Smooth muscle cell (in vitro differentiated cells): ENCODE results near the gene C1orf21. TPM values are rescaled to one million over a fixed set of nuclear protein-coding genes. Genes with fewer than 3 reads are reported as not detected.

ENCODE experiments used
- DNase-seq: peaks from one replicate; lab custom pipeline; 2025; ENCODE audit not compliant: unreplicated experiment; lab: John Stamatoyannopoulos, UW
- H2AFZ ChIP-seq: fragments of 200-600 bp; sonication (generic); 2 replicates; pipeline ENCODE4 v1.6.0; 2016; ENCODE audit warnings: antibody characterized with exemption, low read depth, mild to moderate bottlenecking
- H3F3A ChIP-seq: fragments of 200-600 bp; sonication (generic); 2 replicates; pipeline ENCODE4 v1.6.0; 2017; ENCODE audit warnings: antibody characterized with exemption, low read depth
- H3K27ac ChIP-seq: fragments of 200-600 bp; sonication (generic); 2 replicates; pipeline ENCODE4 v1.5.1; 2016; ENCODE audit warnings: low read depth, mild to moderate bottlenecking
- H3K27me3 ChIP-seq: fragments of 200-600 bp; sonication (generic); 2 replicates; pipeline ENCODE4 v1.6.1; 2016; ENCODE audit warnings: low read depth, mild to moderate bottlenecking
- H3K36me3 ChIP-seq: fragments of 200-600 bp; sonication (generic); 2 replicates; pipeline ENCODE4 v1.5.1; 2016; ENCODE audit warnings: low read depth
- H3K4me1 ChIP-seq: fragments of 200-600 bp; sonication (generic); 2 replicates; pipeline ENCODE4 v1.5.1; 2016; ENCODE audit warnings: low read depth
- H3K4me2 ChIP-seq: fragments of 200-600 bp; sonication (generic); 2 replicates; pipeline ENCODE4 v1.6.0; 2016; ENCODE audit warnings: mild to moderate bottlenecking
- H3K4me3 ChIP-seq: fragments of 200-600 bp; sonication (generic); 2 replicates; pipeline ENCODE4 v1.5.1; 2016; ENCODE audit warnings: mild to moderate bottlenecking
- H3K79me2 ChIP-seq: fragments of 200-600 bp; sonication (generic); 2 replicates; pipeline ENCODE4 v1.6.0; 2016; ENCODE audit warnings: low read depth, mild to moderate bottlenecking
- H3K9ac ChIP-seq: fragments of 200-600 bp; sonication (generic); 2 replicates; pipeline ENCODE4 v1.6.0; 2016; ENCODE audit warnings: low read depth
- H3K9me3 ChIP-seq: fragments of 200-600 bp; sonication (generic); replicated peaks from 2 replicates; pipeline ENCODE4 v1.5.1; 2016; ENCODE audit warnings: low read depth
- H4K20me1 ChIP-seq: fragments of 200-600 bp; sonication (generic); 2 replicates; pipeline ENCODE4 v1.6.0; 2016; ENCODE audit warnings: low read depth
- WGBS: methylation state at CpG from one replicate; pipeline ENCODE4 v1.1.7; 2016; ENCODE audit warnings: low lambda C conversion rate; 5-methylcytosine and 5-hydroxymethylcytosine counted together
- polyA plus RNA-seq: library from polyadenylated mRNA; unstranded; fragments of >200 nt; fragmentation: Nextera tagmentation; extraction: Ambion mirVana; gene quantifications from 2 replicates; pipeline ENCODE4 v1.2.1, GENCODE V29; 2016
- total RNA-seq: library from RNA; depleted of rRNA; stranded (reverse); fragments of >200 nt; gene quantifications from 2 replicates; pipeline ENCODE4 v1.2.3, GENCODE V29; 2014
- TF ChIP-seq, protein P1 (sequence below): fragments of 200-600 bp; sonication (generic); IDR thresholded peaks from 2 replicates; pipeline ENCODE4 v1.5.1; 2017; ENCODE audit warnings: borderline replicate concordance, mild to moderate bottlenecking, antibody characterized with exemption; ENCODE audit not compliant: insufficient read depth, poor library complexity, severe bottlenecking

C1orf21 gene
- total and polyA plus RNA-seq, 2 experiments from 2014 or later = 24.2 to 39.4 TPM

DNA sequence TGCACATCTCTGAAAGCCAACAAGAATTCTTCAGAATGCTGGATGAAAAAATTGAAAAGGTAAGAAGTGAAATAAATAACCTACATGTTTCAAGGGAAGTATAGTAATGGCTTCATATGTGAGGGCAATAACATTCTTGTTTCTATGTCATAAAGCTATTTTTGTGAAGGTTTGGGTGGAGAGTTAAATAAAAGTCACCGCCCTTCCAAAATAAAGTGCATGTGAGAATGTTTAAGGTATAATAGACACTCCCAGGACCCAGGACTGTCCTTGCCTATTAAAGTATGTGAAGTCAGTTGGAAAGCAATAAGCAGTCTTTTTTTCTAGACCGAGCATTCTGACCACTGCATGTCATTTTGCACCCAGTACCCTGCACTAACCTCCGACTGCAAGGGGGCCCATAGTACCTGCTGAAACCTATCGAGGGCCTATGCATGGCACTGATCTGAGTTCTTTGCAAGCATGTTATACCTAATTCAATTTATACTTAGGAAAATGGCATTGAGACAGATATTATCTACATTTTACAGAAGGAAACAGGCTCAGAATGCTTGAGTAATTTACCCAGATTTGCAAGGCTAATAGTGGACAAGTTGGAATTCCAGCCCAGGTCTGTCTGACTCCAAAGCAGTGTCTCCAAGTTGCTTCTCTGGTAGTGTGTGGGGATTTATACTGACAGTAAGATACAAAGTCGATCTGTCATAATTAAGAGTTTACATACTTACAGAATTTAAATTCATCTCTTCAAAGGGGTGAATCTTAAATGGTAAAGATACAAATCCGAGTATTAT lies 211.8 kb downstream of the C1orf21 start:
- Histone ChIP-seq H3F3A (no peaks in the 10 kb centered on the region), H3K27ac (peak overlapping the region; percentile 81), H4K20me1 (no peaks in the 10 kb centered on the region), H3K9ac (no peak overlapping the region), H3K27me3 (no peaks in the 10 kb centered on the region), H3K4me2 (peak overlapping the region; percentile 46), H2AFZ (no peak overlapping the region), H3K79me2 (no peaks in the 10 kb centered on the region), H3K4me3 (no peak overlapping the region), H3K36me3 (no peaks in the 10 kb centered on the region), H3K4me1 (peaks cover 2% of the 10 kb centered on the region), H3K9me3 (no peaks in the 10 kb centered on the region)
- TF ChIP-seq, protein P1, sequence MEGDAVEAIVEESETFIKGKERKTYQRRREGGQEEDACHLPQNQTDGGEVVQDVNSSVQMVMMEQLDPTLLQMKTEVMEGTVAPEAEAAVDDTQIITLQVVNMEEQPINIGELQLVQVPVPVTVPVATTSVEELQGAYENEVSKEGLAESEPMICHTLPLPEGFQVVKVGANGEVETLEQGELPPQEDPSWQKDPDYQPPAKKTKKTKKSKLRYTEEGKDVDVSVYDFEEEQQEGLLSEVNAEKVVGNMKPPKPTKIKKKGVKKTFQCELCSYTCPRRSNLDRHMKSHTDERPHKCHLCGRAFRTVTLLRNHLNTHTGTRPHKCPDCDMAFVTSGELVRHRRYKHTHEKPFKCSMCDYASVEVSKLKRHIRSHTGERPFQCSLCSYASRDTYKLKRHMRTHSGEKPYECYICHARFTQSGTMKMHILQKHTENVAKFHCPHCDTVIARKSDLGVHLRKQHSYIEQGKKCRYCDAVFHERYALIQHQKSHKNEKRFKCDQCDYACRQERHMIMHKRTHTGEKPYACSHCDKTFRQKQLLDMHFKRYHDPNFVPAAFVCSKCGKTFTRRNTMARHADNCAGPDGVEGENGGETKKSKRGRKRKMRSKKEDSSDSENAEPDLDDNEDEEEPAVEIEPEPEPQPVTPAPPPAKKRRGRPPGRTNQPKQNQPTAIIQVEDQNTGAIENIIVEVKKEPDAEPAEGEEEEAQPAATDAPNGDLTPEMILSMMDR = no peak
- DNase-seq = no peak
- WGBS = 94% methylated on average over 6 of the region's 6 CpGs

DNA sequence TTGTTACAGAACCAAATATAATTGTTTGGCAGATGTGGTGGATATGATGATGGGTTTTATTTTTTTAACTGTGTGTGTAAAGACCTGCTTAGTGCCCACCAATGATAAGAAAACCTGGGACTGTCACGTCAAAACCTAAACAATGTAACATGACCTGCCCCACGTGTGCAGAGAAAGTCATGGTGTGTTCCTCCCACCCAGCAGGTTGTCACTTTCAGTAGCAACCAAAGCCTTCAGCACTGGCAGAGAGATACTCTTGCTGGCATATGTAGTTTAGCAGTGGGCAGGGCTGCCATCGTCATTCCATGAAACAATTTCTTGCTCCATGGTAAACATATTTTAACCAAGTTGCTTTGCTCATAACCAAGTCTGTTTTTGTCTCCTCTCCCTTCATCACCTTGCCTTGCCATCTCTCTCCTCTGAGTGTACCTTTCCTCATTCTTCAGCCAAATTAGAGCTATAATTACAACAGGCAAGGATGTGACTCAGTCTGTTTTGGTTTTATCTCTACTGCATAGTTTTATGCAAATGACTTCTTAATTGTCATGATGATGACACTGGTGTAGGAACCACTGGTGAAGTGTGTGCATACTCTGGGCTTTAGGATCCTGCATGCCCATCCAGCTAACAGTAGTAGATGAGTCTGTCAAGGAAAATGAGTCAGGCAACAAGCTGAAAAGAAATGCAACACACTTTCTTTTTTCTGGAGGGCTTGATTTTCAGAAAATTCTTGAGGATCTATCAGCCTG lies 217.5 kb downstream of the C1orf21 start:
- Histone ChIP-seq H3K9me3 (no peaks in the 10 kb centered on the region), H4K20me1 (no peaks in the 10 kb centered on the region), H3F3A (no peaks in the 10 kb centered on the region), H3K36me3 (no peaks in the 10 kb centered on the region), H3K27me3 (no peaks in the 10 kb centered on the region), H3K27ac (no peak overlapping the region), H3K79me2 (no peaks in the 10 kb centered on the region), H3K4me3 (no peak overlapping the region), H3K9ac (no peak overlapping the region), H2AFZ (no peak overlapping the region), H3K4me2 (no peak overlapping the region), H3K4me1 (no peaks in the 10 kb centered on the region)
- DNase-seq = no peak
- WGBS = 82% methylated on average over 3 of the region's 3 CpGs
- TF ChIP-seq, protein P1 = no peak

DNA sequence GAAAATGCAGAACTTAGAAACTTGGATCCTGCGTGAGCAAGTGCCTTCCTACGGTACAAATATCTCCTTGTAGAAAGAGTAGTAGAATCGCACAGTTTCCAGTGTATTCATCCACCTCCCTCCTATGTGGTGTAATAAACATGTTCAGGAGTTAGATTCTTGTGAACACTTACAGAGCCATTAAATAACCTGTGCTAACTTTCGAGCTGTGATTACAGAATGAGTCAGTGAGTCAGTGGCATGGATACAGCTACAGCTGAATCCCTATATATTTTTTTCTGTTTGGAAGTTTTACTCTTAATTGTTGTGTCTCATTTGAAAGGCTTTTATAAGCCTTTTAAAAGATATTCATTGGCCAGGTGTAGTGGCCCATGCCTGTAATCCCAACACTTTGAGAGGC lies 219.1 kb downstream of the C1orf21 start:
- Histone ChIP-seq H2AFZ (no peak overlapping the region), H3F3A (no peaks in the 10 kb centered on the region), H3K36me3 (no peaks in the 10 kb centered on the region), H3K27me3 (no peaks in the 10 kb centered on the region), H3K27ac (no peak overlapping the region), H3K4me1 (no peaks in the 10 kb centered on the region), H3K9me3 (no peaks in the 10 kb centered on the region), H3K9ac (no peak overlapping the region), H3K79me2 (no peaks in the 10 kb centered on the region), H4K20me1 (no peaks in the 10 kb centered on the region), H3K4me2 (no peak overlapping the region), H3K4me3 (no peak overlapping the region)
- DNase-seq = no peak
- TF ChIP-seq, protein P1 = no peak
- 91% methylated on average over 4 of the region's 4 CpGs for WGBS
